Putamen (tissue), 1 donor: Measurements from ENCODE around the gene EIF3A.
"Not testable (repeated sequence)": the region's sequence is repeated elsewhere in the genome, so short reads cannot be mapped to it uniquely, and the experiment has no call there.

Source experiments
- DNase-seq: peaks from one replicate; pipeline ENCODE4 v3.0.0-alpha.2; 2016; ENCODE audit warnings: low spot score

EIF3A gene

DNA sequence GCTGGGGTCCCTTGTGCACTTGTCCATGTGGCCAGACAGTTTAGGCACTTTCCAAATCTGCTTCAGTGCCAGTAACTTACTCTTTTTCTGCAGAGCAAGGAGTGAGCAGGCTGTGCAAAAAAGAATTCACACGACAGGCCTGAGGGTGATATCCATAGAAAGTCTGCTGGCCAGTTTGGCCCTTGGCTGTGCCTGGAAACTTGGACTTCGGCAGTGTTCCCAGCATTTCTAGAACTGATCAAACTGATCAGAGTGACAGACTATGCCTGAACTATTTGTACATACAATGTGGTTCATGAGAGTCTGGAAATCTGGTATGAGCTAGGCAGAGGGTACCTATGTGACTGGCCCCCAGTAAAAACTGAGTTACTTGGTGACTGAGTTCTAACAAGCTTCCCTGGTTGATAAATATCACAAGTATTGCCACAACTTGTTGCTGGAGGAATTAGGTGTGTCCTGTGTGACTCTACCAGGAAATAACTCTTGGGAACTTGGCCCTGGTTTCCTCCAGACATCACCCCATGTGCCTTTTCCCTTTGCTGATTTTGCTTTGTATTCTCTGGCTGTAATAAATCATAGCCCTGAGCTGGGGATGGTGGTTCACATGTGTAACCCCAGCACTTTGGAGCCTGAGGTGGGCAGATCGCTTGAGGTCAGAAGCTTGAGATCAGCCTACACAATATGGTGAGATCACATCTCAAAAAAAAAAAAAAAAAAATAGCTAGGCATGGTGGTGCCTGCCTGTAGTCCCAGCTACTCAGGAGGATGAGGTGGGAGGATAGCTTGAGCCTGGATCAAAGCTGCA, 20.0 kb upstream of the EIF3A start:
- DNase-seq: no peak

DNA sequence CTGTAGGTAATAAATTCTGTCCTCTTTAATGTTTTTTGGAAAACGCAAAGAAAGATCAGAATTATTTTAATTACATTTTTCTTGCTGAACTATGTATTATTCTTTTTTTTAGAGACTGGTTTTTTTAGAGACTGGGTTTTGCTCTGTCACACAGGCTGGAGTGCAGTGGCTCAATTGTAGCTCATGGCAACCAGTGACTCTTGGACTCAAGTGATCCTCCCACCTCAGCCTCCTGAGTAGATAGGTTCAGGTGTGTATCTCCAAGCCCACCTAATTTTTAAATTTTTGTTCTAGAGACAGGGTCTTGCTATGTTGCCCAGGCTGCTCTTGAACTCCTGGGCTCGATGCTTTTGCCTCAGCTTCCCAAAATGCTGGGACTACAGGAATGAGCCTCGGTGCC, 18.0 kb upstream of the EIF3A start:
- no peak for DNase-seq

DNA sequence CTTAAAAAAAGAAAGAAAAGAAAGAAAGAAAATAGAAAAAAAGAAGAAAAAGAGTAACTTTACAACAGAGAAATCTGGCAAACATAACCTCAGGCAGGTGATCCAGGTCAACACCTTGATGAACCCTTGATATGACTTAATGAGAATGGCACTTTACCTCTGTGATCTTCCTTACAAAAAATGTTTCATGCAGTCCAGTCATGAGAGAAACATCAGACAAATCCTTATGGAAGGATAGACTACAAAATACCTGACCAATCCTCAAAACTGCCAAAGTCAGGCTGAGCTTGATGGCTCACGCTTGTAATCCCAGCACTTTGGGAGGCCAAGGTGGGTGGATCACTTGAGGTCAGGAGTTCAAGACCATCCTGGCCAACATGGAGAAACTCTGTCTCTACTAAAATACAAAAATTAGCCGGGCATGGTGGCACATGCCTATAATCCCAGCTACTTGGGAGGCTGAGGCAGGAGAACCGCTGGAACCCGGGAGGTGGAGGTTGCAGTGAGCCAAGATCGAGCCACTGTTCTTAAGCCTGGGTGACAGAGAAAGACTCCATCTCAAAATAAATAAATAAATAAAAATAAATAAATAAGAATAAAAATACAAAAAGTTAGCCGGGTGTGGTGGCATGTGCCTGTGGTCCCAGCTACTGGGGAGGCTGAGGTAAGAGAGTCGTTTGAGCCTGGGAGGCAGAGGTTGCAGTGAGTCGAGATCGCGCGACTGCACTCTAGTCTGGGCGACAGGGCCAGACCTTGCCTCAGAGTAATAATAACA, 16.2 kb upstream of the EIF3A start:
- DNase-seq: not testable (repeated sequence)

DNA sequence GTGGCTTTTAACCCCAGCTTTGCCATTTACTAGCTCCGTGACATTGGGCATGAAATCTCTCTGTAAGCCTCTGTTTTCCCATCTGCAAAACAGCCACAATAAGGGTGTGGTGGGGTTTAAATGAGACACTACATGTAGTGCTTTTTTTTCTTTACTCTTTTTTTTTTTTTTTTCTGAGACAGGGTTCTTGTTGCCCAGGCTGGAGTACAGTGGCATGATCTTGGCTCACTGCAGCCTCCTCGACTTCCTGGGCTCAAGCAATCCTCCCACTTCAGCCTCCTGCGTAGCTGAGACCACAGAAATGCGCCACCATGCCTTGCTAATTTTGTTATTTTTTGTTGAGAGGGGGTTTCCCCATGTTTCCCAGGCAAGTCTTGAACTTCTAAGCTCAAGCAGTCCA, 15.0 kb upstream of the EIF3A start:
- DNase-seq: no peak

DNA sequence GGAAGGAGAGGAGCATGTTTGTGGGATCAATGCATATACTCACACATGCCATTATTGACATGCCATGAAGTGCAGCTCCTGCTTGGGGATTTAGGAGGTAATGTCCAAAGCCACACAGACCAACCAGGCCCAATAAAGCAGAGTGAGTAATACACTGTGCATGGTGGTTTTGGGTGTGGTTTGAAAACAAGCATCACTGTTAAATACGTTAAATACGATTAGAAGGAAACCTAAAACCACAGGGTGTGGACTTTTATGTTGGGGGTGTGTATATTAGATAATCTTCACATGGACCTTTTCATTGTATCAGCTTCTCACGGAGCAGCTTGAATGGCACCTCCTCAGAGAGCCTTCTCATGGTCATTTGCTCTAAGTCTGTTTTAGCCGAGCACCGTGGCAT, 10.4 kb upstream of the EIF3A start:
- DNase-seq: no peak

DNA sequence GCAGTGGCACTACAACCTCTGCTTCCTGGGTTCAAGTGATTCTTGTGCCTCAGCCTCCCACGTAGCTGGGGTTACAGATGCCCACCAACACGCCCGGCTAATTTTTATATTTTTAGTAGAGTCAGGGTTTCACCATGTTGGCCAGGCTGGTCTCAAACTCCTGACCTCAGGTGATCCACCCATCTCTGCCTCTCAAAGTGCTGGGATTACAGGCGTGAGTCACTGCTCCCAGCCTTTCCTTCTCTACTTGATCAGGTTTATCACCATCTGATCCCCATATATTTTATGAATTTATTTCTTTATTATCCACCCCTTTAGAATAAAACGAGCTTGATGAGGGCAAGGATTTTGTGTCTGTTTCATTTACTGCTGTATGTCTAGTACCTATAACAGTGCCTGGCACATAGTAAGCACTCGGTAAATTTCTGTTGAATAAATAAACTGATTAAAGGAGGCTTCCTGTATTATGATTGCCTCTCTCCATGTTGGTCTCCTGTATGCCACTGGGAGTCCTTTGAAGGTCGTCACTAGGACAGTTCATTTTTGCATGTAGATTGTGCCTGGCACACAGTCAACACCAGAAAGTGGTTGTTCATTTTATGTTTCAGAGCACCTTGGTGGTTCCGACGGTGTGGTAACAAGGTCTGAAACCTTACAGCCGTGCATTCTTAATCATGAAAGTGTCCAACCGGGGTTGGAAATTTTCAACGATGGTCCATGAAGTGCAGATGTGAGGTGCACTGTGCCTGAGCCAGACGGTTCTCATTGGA, 9.6 kb upstream of the EIF3A start:
- no peak for DNase-seq

DNA sequence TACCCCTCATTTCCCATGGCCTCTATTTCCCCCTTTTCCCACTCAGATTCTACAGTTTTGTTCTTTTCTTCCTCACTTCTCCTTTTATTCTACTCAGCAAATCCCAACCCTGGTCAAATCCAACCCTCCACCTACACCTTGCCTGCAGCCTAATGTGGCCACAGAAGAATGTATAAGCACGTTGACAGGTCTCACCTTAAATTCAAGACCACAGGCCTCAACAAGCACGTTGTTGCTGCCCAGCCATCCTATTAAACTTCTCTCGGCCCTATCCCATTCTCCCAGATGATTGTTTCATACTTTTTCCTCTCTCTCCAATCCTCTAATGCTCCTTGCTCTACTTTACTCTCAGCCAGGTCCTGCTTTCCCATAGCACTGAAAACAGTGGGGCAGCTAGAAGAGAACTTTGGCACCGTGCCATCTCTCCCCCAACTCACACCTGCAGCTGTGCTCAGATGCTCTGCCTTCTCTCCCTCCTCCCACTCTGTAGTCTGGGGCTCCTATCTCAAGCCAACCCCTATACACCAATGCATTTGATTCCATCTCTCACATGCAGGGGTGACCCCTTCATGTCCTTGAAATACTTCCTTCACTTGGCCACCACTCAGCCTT, 6.8 kb upstream of the EIF3A start:
- no peak for DNase-seq

DNA sequence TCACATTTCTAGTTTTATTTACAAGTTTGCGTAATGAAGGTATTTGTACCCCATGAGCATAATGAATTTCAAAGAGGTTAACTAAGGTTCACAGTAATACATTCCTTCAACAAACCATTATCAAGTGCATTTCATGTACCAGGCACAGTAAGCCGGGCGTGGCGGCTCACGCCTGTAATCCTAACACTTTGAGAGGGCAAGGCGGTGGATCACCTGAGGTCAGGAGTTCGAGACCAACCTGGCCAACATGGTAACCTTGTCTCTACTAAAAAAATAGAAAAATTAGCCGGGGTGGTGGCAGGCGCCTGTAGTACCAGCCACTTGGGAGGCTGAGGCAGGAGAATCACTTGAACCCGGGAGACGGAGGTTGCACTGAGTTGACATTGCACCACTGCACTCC, 4.3 kb upstream of the EIF3A start:
- no peak for DNase-seq

DNA sequence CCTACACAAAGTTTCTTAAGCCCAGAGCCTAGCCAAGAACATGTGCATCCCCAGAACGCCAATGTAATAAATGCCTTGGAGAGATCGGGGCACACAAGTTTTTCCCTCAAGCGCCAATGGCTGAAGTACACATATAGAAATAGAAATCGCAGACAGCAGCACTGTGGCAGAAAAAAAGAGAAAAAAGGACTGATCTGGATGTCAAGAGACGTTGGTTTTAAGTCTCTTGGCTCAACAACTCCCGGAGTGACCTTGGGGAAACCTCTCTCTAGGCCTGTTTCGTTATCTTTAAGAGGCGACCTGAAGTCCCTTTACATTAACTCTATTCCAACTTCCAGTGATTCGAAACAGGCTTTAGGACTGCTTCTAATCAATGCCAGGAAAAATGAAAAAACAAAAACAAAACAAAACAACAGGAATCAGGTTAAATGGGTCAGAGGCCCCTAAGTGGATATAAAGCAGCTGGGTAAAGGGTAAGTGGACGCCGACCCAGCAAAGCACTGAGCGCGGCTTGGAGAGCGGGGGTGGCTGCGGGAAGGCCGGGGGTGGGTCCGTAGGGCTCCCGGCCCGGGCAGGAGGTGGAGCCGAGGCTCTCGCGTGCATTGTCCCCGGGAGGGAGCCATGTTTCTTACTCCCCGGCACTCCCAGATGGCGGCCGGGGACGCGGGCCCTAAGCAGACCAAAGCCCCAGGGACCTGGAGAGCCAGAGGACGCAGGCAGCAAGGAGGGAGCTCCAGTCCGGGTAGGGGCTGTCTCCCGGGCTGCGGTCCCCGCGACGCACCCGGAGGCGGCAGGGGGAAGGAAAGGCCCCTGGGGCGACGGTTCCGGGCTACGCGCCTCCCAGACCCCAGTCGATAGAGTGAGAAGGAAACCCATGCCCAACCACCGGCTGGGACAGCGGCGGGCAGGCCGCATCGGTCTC, 757 bp downstream of the EIF3A start:
- DNase-seq: peak; percentile 56

DNA sequence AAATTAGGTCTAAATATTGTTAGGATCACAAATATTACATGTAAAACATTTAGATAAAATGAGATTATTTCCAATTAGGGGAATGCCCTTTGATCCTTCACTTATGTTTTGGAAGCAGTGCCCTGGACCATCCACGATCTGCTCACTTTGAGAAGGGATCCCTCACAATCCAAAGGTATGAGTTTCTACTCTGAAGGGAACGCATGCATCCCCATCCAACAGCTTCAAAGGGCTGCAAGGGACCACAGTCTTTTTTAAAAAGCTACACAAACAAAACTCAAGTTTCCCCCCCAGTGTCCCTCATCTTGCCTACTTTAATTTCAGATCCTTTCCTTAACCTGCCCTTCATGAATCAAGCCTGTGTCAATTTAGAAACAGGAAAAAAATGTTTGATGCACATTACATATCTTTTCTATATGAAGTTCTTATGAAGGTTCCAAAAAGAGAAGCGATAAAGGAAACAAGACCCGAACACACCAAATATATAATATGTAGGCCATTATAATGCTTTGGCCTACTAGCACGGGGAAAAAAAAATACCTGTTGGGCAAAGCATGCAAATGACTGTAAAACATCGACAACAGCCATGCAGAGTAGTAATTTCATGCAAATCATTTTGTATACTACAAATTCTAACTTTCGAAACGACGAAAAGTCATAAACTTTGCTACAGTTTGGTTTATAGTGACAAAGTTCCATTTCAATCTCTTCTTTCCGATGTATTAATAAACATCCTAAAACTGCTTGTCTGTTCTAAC, 2.0 kb downstream of the EIF3A start:
- DNase-seq: no peak

DNA sequence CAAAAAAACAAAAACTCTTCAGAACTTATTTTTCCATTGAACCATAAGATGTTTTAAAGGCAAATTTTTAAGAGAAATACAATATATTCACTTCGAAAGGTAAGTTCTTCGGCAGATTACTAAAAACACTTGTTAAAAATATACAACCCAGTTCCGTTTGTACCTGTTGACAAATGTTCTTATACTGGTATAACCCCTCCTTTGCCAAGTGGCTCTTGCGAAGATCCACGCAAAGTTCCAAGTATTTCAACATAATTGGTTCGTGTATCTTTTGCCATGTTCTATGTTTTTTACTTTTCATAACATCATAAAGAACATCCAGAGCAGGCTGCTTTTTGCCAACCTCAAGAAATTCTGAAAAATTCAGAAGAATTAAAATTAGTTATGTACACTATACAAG, 7.0 kb downstream of the EIF3A start:
- DNase-seq: no peak

DNA sequence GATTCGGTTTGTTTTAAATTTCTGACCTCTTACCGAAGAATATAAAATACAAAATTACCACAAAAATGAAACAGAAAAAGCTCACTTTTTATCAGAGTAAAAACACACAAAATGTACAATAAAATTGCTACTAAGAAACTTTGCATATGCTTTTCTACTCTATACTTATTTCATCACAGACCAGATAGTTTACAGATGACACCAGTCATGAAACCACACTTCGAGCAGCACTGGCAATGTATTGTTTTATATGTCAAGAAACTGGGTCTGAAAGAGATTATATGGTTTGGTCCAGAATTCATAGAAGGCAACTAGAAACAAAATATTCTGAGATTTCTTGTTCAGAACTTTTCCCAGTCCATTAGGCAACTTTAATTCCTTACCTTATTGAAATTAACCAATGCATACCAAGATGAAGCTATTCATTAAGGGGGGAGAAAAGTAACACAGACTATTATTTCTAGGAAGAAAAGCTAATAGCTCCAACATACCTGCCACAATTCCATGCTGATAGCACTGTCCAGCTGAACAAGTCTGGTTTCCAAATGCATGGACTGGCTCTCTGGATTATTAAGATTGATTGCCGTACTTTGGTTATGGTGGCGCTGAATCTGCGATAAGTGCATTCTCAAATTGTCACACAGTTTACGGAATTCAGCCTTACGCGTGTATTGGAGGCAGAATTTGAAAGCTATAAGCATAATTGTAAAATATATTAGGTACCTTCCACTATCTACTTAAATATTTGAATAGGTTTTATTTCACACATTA, 10.0 kb downstream of the EIF3A start:
- DNase-seq: no peak

DNA sequence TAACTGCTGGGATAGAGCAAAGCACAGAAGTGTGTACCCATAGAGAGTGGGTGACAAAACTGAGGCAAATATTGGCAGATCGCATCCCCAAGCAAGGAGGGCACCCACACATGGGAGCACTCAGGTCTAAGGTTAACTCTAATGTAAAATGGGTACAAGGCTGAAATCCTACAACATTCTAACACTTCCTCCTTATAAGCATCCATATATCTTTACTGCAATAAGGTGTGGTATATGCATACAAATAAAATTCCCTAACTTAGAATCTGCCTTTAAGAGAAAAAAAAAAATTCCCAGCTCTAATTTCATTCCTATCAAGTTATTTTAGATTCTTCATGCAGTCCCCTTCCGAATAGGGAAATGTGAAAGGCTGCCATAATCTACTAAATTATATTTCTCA, 18.7 kb downstream of the EIF3A start:
- no peak for DNase-seq

DNA sequence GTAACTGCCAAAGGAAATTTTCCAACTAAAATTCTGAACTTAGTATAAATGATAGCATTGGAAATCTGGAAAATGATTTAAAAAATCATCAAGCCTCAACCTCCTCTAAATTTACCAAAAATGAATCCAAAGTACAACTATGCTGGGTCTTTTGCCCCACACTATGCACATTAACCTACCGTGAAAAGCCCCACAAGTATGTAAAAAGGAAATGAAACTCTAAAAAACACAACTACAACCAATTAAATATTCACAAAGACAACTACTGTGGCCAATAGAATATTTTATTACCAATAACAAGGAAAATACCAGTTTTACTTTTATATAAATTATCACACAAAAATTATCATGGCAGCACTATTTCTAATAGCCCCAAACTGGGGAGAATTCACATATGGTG, 19.3 kb downstream of the EIF3A start:
- no peak for DNase-seq

DNA sequence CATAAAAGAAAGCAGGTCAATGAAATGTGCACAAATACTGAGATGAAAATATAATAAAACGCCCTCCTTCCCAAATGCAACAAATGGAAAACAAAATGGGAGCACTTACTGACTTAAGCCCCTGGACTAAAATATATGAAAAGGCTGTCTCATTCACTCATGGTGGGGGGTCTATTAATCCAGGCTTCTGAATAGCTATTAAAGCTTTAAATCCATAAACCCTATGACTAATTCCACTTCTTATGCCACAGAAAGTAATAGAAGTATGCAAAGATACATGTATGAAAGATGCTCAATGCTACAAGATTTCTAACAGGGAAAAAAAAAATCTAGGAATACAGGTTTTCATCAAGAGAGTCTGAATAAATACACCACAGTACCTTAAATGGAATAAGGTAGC, 20.5 kb downstream of the EIF3A start:
- DNase-seq: no peak

DNA sequence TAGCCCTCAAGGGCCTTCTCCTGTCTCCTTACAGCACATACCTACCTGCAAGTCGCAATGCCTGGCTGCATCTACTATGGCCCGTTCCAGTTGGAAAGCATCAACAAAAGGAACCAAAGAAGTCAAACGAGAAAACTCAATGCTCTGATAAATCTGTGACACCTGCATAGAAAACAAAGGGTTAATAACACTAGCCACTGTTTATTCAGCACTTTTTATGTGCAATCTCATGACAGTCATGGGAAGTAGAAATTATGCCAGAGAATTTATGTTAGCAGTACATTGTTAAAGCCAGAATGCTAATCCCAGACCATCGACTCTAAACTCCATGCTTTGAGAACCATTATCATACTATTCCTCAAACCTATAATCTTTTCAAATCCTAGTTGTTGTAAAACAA, 21.1 kb downstream of the EIF3A start:
- DNase-seq: no peak

DNA sequence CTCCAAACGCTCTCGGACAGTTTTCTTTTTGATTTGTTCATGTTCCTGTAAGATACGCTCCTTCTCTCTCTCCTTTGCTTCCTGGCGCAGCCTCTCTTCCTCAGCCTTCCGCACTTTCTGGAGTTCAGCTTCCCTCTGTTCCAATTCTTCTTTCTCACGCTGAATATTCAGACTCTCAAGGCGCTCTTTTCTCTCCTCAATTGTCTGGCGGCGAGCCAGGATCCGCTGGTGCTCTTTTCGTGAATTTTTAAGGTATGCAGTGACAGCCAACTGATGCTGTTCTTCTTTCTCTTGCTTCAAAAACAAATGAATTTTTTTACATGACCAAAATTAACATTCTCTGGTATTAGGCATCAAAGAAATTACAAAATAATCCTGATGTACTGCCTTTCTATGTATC, 22.6 kb downstream of the EIF3A start:
- no peak for DNase-seq

DNA sequence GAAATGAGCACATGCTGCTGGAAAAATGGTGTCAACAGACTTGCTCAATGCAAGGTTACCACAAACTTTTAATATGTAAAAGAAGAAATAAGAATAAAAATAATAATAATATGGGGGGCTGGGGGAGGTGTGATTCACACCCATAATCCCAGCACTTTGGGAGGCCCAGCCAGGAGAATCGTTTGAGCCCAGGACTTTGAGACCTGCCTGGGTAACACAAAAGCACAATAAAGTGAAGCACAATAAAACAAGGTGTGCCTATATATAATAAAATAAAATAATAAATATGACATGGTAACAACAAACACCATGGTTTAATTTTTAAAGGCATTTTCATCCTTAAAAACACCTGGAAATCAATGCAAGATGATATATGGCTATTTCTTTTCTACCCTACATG, 25.1 kb downstream of the EIF3A start:
- DNase-seq: no peak

DNA sequence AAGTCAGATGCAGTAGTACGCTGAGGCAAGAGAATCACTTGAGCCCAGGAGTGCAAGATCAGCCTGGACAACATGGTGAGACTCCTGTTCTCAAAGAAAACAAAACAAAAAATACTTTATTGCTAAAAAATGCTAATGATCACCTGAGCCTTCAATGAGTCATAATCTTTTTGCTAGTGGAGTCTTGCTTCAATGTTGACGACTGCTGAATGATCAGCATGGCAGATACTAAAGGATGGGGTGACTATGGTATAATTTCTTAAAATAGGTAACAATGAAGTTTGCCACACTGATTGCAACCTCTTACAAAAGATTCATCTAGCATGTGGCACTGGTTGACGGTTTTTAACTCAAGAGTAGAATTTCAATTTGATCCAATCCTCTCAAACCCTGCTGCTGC, 28.8 kb downstream of the EIF3A start:
- DNase-seq: no peak

DNA sequence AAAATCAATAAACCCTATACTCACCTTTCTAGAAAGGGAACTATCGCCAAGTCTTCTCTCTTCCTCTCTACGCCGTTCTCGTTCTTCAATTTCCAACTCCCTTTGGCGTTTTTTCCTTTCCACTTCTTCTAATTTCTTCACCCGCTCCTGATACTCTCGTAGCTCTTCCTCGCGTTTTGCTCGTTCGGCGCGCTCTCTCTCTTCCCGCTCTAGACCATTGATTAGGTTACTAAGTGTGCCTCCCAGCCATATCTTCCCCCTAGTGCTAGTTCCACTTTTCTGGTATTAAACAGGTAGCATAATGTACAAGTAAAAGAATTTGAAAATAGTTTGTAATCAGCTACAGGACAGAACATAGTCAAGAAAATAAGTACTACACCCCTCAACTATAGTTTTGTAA, 30.8 kb downstream of the EIF3A start:
- no peak for DNase-seq
